HG03571 (cell line): ENCODE measurements around the gene CDRT4.
"Not testable (repeated sequence)": the region's sequence is repeated elsewhere in the genome, so short reads cannot be mapped to it uniquely, and the experiment has no call there.

Experiments
- ATAC-seq: cut with Tn5 transposase; IDR thresholded peaks from one replicate; pipeline ENCODE4 v1.9.1; 2021; ENCODE audit not compliant: unreplicated experiment

The CDRT4 gene

GRCh38 chr17:15467592-15467991, at the start of gene CDRT4:
CDRT4 (minus strand) TSS chr17:15467621; CDS start chr17:15440238, 27,383 bp downstream.
- no peak for ATAC-seq

- no peak for ATAC-seq
These were observed 48.7 kb upstream of the CDRT4 start for GRCh38 chr17:15516150-15516549.

- ATAC-seq = no peak
These were observed 47.0 kb upstream of the CDRT4 start for GRCh38 chr17:15514469-15514868.

- ATAC-seq = no peak
These were observed 46.5 kb upstream of the CDRT4 start for GRCh38 chr17:15513856-15514459.

- ATAC-seq = no peak
These were observed 45.8 kb upstream of the CDRT4 start for GRCh38 chr17:15513058-15513791.

GRCh38 chr17:15512071-15512709, 44.8 kb upstream of the CDRT4 start:
- ATAC-seq = no peak

GRCh38 chr17:15511142-15511541, 43.7 kb upstream of the CDRT4 start:
- ATAC-seq = no peak

- ATAC-seq = no peak
These were observed 42.9 kb upstream of the CDRT4 start for GRCh38 chr17:15510361-15510760.

GRCh38 chr17:15509095-15509494, 41.7 kb upstream of the CDRT4 start:
- no peak for ATAC-seq

GRCh38 chr17:15508466-15508865, 41.0 kb upstream of the CDRT4 start:
- no peak for ATAC-seq

- no peak for ATAC-seq
These were observed 40.5 kb upstream of the CDRT4 start for GRCh38 chr17:15507896-15508295.

- ATAC-seq = no peak
These were observed 39.6 kb upstream of the CDRT4 start for GRCh38 chr17:15507001-15507400.

- not testable (repeated sequence) for ATAC-seq
These were observed 38.3 kb upstream of the CDRT4 start for GRCh38 chr17:15505708-15506107.

- ATAC-seq = no peak
These were observed 36.3 kb upstream of the CDRT4 start for GRCh38 chr17:15503731-15504130.

- peak; percentile 81 for ATAC-seq
These were observed 35.1 kb upstream of the CDRT4 start for GRCh38 chr17:15502369-15503112.

- ATAC-seq = no peak
These were observed 34.4 kb upstream of the CDRT4 start for GRCh38 chr17:15501793-15502192.

GRCh38 chr17:15501282-15501681, 33.9 kb upstream of the CDRT4 start:
- ATAC-seq = no peak

- no peak for ATAC-seq
These were observed 30.7 kb upstream of the CDRT4 start for GRCh38 chr17:15498107-15498506.

- no peak for ATAC-seq
These were observed 29.6 kb upstream of the CDRT4 start for GRCh38 chr17:15496735-15497670.

GRCh38 chr17:15494821-15495220, 27.4 kb upstream of the CDRT4 start:
- ATAC-seq = no peak

GRCh38 chr17:15493693-15494035, 26.2 kb upstream of the CDRT4 start:
- ATAC-seq = no peak
